Uterus (tissue), 2 donors: ENCODE results near the gene ELMO1.

Experiments used
- CTCF ChIP-seq, 4 experiments: fragments of 200-600 bp in 2 of 4; fragments of 450-650 bp in 2 of 4; sonication (generic) in 2 of 4; IDR thresholded peaks; one replicate each; pipeline ENCODE4 v1.5.1; 2016 to 2019; ENCODE audit warnings: antibody characterized with exemption in 4 of 4, mild to moderate bottlenecking in 2 of 4, moderate library complexity in 1 of 4
- POLR2A ChIP-seq, 2 donors: fragments of 450-650 bp; IDR thresholded peaks; one replicate each; pipeline ENCODE4 v1.6.1; 2016; ENCODE audit warnings: antibody characterized with exemption in 2 of 2, mild to moderate bottlenecking in 1 of 2, moderate library complexity in 1 of 2

DNA sequence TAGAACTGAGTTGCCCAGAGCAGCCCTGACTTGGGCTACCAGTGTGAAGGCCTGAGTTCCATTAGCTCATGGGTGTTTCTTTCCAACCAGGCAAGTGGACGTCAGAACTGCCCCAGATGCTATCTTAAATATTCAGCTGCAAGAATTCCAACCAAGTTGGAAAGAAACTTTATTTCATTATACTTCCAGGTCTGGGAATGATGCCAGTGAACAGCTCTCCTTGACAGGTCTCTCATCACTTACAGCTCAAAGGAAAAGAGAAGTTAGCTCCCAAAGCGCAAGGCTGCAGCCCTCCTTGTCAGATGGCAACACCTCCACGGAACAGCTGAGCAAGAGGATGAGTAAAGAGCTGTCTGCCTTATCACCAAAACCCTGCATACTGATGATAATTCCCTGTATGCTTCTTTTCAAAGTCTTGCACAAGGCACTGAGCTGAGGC is 468.8 kb downstream of the ELMO1 start:
- no peak for TF ChIP-seq CTCF (IDR thresholded peaks at IDR 0.05)
- no peak for TF ChIP-seq POLR2A (IDR thresholded peaks at IDR 0.05)
